Stimulated activated CD4-positive, alpha-beta T cell treated with anti-CD3 and anti-CD28 coated beads, Interleukin-15, amount 100 ng/mL, for 48 hours (primary cell): ENCODE results near the gene ANO6.
"Not testable (repeated sequence)": the region's sequence is repeated elsewhere in the genome, so short reads cannot be mapped to it uniquely, and the experiment has no call there.

ENCODE experiments used
- DNase-seq, 2 donors: peaks; one replicate each; pipeline ENCODE4 v3.0.0-alpha.2; 2020; ENCODE audit warnings: low read depth in 2 of 2

The ANO6 gene

DNA sequence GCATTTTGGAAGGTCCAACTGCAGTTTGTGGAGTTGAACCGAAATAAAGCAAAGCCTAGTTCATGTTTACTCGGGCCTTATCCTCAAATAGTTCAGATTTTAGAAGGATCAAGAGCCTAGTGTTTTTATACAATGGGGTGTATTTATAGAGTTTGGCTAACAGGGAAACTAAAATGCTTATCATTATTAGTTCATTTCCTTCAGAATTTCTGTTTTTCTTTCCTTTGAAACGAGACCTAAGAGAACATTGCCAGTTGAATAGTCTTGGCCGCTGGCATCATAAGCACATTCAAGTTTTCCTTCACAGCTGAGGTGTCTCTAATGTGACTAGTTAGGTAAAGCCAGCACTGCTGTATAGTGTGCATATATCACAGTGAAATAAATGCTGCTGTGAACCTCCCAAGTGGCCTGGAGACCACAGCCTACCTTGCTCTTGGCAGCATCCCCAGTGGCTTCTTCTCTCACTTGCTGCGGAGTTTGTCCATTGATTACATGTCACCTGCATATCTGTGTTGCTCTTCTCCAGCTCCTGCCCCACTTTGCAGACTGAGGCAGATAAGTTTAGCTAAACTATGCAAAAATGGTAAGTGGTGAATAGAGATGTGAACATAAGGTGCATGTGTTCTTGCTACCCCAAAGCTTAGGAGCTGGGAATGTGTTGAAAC lies 88.8 kb downstream of the ANO6 start:
- no peak for DNase-seq

GRCh38 chr12:45305907-45306306 lies 90.0 kb downstream of the ANO6 start:
- no peak for DNase-seq

- no peak for DNase-seq
Observed at GRCh38 chr12:45309836-45310626, 94.1 kb downstream of the ANO6 start.

GRCh38 chr12:45310627-45310968 lies 94.7 kb downstream of the ANO6 start:
- DNase-seq: no peak

DNA sequence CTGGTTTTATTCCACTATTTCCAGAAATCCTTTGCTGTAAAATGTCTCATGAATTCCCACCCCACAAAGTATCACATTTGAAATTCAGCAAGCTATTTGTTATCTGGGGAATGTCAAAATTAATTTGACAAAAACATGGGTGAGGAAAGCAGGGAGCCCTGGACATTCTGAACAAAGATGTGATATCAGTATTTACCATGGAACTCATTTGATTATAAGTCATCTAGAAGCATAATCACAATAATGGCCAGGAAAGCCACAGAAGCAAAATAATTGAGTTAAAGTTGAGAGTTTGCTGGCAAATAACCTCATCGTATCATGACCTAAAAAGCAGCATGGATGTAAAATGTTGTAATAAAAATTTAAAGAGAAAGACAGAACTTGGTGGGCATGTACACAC lies 96.1 kb downstream of the ANO6 start:
- no peak for DNase-seq

DNA sequence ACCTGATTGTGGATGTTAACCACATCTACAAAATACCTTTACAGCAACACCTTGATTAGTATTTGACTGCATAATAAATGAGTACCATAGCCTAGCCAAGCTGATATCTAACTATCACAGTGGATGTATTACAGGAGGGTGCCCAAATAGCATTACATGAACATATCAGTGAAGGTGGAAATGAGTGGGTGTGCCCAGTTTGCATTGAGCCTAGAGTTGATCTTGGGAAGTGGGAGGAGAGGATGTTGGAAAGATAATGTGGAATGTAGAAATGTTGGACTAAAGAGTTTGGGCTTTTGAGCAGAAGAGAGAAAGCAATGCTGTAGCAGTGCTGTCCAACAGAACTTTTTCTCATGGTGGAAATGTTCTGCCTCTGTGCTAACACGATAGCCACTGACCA lies 98.9 kb downstream of the ANO6 start:
- DNase-seq: no peak

- no peak for DNase-seq
Observed at GRCh38 chr12:45315462-45315861, 99.6 kb downstream of the ANO6 start.

- DNase-seq: not testable (repeated sequence)
Observed at GRCh38 chr12:45317261-45317660, 101.4 kb downstream of the ANO6 start.

GRCh38 chr12:45322810-45323209 lies 106.9 kb downstream of the ANO6 start:
- DNase-seq: no peak

DNA sequence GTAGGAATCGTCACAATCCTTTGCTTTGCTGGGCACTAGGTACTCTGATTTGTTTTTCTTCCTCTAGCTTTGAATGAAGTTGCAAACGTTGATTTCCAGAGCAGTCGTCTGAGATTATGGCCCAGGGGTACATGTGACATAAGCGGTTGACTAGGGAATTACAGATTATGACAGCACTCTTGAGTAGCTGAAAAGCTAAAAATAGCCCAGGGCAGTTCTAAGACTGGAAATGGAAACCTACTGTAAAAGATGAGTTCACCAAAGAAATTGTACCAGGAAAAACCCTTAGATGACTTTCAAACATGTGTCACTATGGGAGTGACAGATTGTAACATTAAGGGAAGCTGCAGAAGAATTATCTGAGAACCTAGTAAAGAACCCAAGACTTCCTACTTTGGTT lies 108.5 kb downstream of the ANO6 start:
- no peak for DNase-seq

GRCh38 chr12:45326358-45326975 lies 110.6 kb downstream of the ANO6 start:
- no peak for DNase-seq

DNA sequence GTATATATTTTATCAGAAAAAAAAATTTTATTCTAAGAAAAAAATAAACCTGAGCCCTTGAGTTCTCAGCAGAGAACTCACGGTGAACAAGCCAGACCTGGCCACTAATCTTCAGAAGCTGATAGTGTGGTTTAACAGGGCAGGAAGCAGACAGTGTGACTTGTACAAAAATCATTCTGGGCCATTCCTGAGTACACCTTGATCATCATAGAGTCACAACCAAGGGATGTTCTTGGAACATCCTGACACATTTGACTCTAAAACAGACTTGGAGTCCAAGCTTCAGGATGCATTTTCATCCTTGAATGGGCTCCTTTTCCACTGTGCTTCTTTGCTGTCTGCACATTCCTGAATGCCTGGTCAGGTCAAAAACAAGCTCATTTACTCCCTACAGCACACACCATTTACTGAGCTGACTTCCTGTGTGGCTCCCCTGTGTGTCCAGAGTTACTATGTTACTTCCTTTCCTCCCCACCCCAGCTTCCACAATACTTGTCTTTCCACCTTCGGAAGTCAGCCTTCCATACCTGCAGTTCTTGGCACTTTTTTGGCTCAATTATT lies 112.0 kb downstream of the ANO6 start:
- no peak for DNase-seq

- no peak for DNase-seq
Observed at GRCh38 chr12:45329238-45329637, 113.3 kb downstream of the ANO6 start.

DNA sequence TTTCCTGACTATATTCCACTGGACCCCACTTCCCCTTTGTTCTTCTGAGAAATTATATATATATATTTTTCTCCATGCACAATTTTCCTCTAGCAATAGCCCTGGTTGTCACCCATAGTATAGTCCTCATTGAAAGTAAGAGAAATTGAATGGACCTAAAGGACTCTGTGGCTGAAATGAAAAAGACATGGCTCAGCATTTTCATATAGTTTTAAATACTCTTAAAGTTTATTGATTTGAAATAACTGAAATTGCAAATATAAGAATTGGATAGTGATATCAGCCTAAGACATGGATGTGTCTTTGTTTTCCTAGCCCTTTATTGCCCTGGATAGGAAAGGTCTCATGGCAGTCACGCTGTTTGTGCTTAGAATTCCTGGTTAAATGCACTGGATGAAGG lies 113.8 kb downstream of the ANO6 start:
- DNase-seq: no peak

DNA sequence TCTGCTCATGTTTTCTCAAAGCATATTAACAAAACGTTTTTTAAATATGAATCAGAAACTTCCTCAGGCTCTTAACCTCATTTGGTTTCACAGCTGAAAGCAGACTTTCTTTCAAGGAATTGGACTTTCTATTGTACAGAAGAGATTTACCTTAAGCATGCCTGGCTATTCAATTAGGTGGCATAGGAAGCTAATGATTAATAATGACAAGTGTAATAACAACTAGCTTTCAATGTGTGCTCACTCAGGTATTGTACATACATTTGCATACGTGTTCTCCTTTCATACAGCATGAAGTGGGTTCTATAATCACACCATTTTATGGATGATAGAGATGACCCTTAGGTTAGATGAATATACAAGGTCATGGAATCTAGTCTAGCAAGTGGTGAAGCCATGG lies 115.7 kb downstream of the ANO6 start:
- no peak for DNase-seq

DNA sequence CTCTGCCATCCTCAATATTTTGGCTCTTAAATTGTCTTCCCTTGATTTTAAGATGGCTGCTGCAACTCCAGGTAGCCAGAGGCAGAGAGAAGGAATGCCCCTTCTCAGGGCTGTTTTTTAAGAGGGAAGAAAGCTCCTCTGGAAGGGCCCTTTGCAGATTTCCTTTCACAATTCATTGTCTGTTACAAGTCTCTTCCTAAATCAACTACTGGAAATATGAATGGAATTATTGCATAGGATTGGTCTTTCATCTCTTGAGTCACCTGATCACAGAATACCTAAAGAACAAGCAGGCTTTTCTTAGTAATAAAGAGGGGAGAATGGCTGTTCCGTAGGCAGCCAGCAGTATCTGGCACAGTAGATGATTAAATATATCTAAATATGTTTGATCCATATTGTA lies 118.5 kb downstream of the ANO6 start:
- no peak for DNase-seq

DNA sequence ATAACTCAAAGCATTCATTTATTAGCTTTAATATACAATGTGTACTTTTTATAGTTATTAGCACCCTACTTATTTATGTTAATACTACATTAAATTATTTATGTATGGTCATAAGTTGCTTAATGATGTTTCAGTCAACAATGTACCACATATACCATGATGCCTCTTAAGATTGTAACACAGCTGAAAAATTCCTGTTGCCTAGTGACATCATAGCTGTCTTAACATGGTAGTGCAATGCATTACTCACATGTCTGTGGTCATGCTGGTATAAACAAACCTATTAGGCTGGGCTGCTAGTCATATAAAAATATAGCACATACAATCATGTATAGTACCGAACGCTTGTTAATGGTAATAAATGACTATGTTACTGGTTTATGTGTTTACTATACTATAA lies 120.4 kb downstream of the ANO6 start:
- DNase-seq: no peak

DNA sequence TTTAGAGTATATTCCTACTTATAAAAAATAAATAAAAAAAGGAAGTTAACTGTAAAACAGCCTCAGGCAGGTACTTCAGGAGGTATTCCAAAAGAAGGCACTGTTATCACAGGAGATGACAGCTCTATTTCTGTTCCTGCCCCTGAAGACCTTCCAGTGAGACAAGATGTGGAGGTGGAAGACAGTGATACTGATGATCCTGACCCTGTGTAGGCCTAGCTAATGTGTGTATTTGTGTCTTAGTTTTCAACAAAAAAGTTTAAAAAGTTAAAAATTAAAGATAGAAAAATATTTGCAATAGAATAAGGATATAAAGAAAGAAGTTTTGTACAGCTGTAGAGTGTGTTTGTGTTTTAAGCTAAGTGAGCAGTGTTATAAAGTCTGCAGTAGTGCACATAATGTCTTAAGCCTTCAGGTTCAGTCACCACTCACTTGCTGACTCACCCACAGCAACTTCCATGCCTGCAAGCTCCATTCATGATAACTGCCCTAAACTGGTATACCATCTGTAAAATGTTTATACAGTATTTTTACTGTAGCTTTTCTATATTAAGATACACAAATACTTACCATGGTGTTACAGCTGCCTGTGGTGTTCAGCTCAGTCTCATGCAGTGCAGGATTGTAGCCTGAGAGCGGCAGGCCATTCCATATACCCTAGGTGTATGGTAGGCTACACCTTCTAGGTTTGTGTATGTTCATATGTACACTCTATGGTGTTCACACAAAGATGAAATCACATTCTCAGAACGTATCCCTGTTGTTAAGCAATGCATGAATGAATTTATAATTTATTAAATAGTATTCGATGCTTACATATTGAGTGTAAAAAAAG lies 121.1 kb downstream of the ANO6 start:
- no peak for DNase-seq

DNA sequence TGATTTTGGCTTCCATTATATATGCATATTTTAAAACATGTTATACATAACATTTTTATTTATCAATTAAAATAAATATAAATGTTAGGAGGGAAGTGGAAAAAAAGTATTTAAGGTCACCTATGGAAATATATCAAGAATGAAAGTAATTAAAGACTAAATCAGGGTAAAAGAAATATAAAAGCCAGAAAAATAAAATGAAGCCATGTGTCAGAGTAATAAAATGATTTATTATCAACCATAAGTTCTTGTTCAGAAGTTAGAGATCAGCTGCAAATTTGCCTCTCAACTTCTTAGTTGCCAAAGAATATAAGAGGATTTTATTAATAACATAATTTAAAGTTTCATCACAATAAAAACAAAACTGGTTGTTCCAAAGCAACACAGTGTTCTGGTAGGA lies 121.9 kb downstream of the ANO6 start:
- no peak for DNase-seq

GRCh38 chr12:45338272-45338671 lies 122.4 kb downstream of the ANO6 start:
- DNase-seq: no peak

- DNase-seq: no peak
Observed at GRCh38 chr12:45339035-45339434, 123.1 kb downstream of the ANO6 start.

DNA sequence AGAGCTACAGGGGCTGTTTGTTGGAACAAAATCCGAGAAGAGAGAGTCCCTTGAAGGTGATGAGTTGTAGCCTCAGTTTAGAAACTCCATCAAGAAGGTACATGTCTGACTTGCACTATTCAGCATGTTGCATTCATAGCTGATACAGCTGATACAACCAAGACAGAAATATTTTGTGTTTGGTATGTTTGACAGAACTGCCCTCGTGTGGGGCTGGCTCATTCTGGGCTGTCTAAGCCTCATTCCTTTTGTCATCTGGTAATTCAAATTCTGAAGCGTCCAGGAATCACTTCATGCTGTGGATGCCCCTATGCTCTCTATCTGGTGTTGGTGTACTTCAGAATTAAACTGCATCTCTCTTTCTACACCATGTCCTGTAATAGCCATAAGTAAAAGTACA lies 126.3 kb downstream of the ANO6 start:
- no peak for DNase-seq
